K562 (cell line): Measurements from ENCODE around the gene TGFBR2. TPM values are rescaled to one million over a fixed set of nuclear protein-coding genes. Genes with fewer than 3 reads are reported as not detected.

Experiments used
- ATAC-seq: fragments of 200-7000 bp; cut with Tn5 transposase; 3 replicates; pipeline ENCODE4 v1.9.1; 2020; ENCODE audit warnings: moderate library complexity
- BruUV-seq: library from RNA; stranded (reverse); fragments of 400-500 nt; replicated peaks from 2 replicates; lab custom pipeline; 2021; lab: Mats Ljungman, UMichigan
- CTCF ChIA-PET: fragments of 300-600 bp; formaldehyde crosslinking; extraction: SDS; loops from one replicate; lab custom pipeline; 2021; ENCODE audit warnings: low intra/inter-chr PET ratio; lab: Yijun Ruan, JAX
- POLR2A ChIA-PET: fragments of 300-600, 350-650 bp; sonication (Branson Sonifier 250); formaldehyde crosslinking; extraction: SDS; loops from one replicate; lab custom pipeline; 2021; ENCODE audit warnings: antibody characterized with exemption, inconsistent platforms; lab: Yijun Ruan, JAX
- DNase-seq, 4 experiments: peaks; one replicate each; pipeline versions ENCODE4 v3.0.0 to v3.0.0-alpha.2; 2011 to 2018; ENCODE audit warnings: low spot score in 3 of 4, mixed read lengths in 3 of 4; ENCODE audit errors: extremely low read depth in 1 of 4
- FAIRE-seq: peaks from 2 replicates; lab custom pipeline; 2011; peaks lifted over from hg19 to GRCh38; lab: Jason Lieb, UNC
- H2AFZ ChIP-seq: 2 replicates; pipeline ENCODE4 v1.6.0; 2011; ENCODE audit warnings: low read depth, low read length, control low read depth, inconsistent platforms
- H3K27ac ChIP-seq: fragments of 200-600 bp; 3 replicates; pipeline ENCODE4 v1.8.0; 2011; ENCODE audit warnings: low read depth, mild to moderate bottlenecking, control low read depth, inconsistent platforms, low read length, moderate library complexity, mixed read lengths; ENCODE audit errors: extremely low read depth
- H3K27me3 ChIP-seq, 2 experiments: fragments of 300-600 bp in 1 of 2; 2 replicates in 1 of 2; 3 replicates in 1 of 2; pipeline versions ENCODE4 v1.6.0 to v1.8.0; 2011; ENCODE audit warnings: inconsistent platforms in 2 of 2, low read length in 2 of 2, mild to moderate bottlenecking in 1 of 2, mixed read lengths in 1 of 2, moderate library complexity in 1 of 2; ENCODE audit not compliant: control insufficient read depth in 2 of 2, insufficient read depth in 2 of 2
- H3K36me3 ChIP-seq: fragments of 300-600 bp; 3 replicates; pipeline ENCODE4 v1.8.0; 2011; ENCODE audit warnings: mild to moderate bottlenecking, low read length, inconsistent platforms; ENCODE audit not compliant: control insufficient read depth, insufficient read depth
- H3K4me1 ChIP-seq, 2 experiments: fragments of 200-600 bp in 1 of 2; replicated peaks in 1 of 2; 2 replicates in 1 of 2; 3 replicates in 1 of 2; pipeline versions ENCODE4 v1.5.1 to v1.8.0; 2011; ENCODE audit warnings: inconsistent platforms in 2 of 2, low read length in 2 of 2, mild to moderate bottlenecking in 1 of 2, mixed read lengths in 1 of 2, moderate library complexity in 1 of 2; ENCODE audit not compliant: control insufficient read depth in 2 of 2, insufficient read depth in 2 of 2
- H3K4me2 ChIP-seq: 2 replicates; pipeline ENCODE4 v1.6.1; 2011; ENCODE audit warnings: low read length, control low read depth, inconsistent platforms, mixed read lengths; ENCODE audit not compliant: insufficient read depth
- H3K4me3 ChIP-seq: fragments of 200-600 bp; sonication (generic), shearing (Covaris generic); 2 replicates; pipeline ENCODE4 v1.5.1; 2016; ENCODE audit warnings: control low read depth, inconsistent platforms
- H3K79me2 ChIP-seq: fragments of 200-600 bp; 3 replicates; pipeline ENCODE4 v1.8.0; 2011; ENCODE audit warnings: low read length, inconsistent platforms; ENCODE audit not compliant: control insufficient read depth, insufficient read depth
- H3K9ac ChIP-seq, 2 experiments: 2 replicates each; pipeline versions ENCODE4 v1.6.0 to v1.6.1; 2011; ENCODE audit warnings: low read depth in 2 of 2, low read length in 2 of 2, control low read depth in 1 of 2, inconsistent platforms in 1 of 2, mild to moderate bottlenecking in 1 of 2, mixed read lengths in 1 of 2; ENCODE audit not compliant: insufficient read depth in 1 of 2
- H3K9me1 ChIP-seq: one replicate; pipeline ENCODE4 v1.6.0; 2011; ENCODE audit warnings: inconsistent platforms, mild to moderate bottlenecking, low read length, moderate library complexity; ENCODE audit not compliant: control insufficient read depth, insufficient read depth
- H3K9me3 ChIP-seq: replicated peaks from 2 replicates; pipeline ENCODE4 v1.5.1; 2011; ENCODE audit warnings: low read depth, low read length, inconsistent platforms; ENCODE audit not compliant: control insufficient read depth, insufficient read depth
- H4K20me1 ChIP-seq: replicated peaks from 2 replicates; pipeline ENCODE4 v1.6.1; 2011; ENCODE audit warnings: low read length, inconsistent platforms, mixed read lengths; ENCODE audit not compliant: control insufficient read depth, insufficient read depth
- CBX5 ChIP-seq: IDR thresholded peaks from 2 replicates; pipeline ENCODE4 v1.6.1; 2014; ENCODE audit warnings: low read depth, borderline replicate concordance
- DACH1 ChIP-seq: fragments of 450-650 bp; IDR thresholded peaks from 2 replicates; pipeline ENCODE4 v1.6.1; 2018; ENCODE audit not compliant: partially characterized antibody
- E2F5 ChIP-seq: sonication (generic); formaldehyde crosslinking; IDR thresholded peaks from 2 replicates; pipeline ENCODE4 v1.8.0; 2022; ENCODE audit warnings: mild to moderate bottlenecking, missing genetic modification reagents
- GATA2 ChIP-seq: sonication (generic); formaldehyde crosslinking; IDR thresholded peaks from 2 replicates; pipeline ENCODE4 v1.4.0; 2020; ENCODE audit warnings: mild to moderate bottlenecking, missing genetic modification reagents
- MBD1 ChIP-seq: fragments of 250-450 bp; sonication (Bioruptor Pico); IDR thresholded peaks from 2 replicates; pipeline ENCODE4 v1.8.0; 2022; ENCODE audit warnings: inconsistent platforms
- NR2C1 ChIP-seq, 2 experiments: fragments of 450-650 bp; IDR thresholded peaks; 2 replicates each; pipeline ENCODE4 v1.6.1; 2017; ENCODE audit warnings: mild to moderate bottlenecking in 2 of 2, antibody characterized with exemption in 1 of 2, inconsistent platforms in 1 of 2, missing compliant biosample characterization in 1 of 2, missing genetic modification characterization in 1 of 2
- OTX1 ChIP-seq: fragments of 450-650 bp; formaldehyde crosslinking; IDR thresholded peaks from 2 replicates; pipeline ENCODE4 v1.4.0; 2022; ENCODE audit warnings: mild to moderate bottlenecking
- WGBS: fragments of 100-300 bp; shearing (Covaris generic); methylation state at CpG from one replicate; pipeline ENCODE4 v1.1.6; 2016; ENCODE audit warnings: low coverage, mixed read lengths; ENCODE audit not compliant: insufficient coverage; ENCODE audit errors: missing lambda C conversion rate; 5-methylcytosine and 5-hydroxymethylcytosine counted together
- in situ Hi-C: fragments of 300-500 bp; cut with MboI; formaldehyde crosslinking; loops from 4 replicates; pipeline ENCODE4 v1.15.0; 2018; ENCODE audit warnings: inconsistent platforms, mixed read lengths
- intact Hi-C: fragments of 100-400 bp; cut with micrococcal nuclease; formaldehyde crosslinking; loops from 2 replicates; pipeline ENCODE4 v1.14.2; 2022
- polyA plus RNA-seq, 8 experiments: library from polyadenylated mRNA; depleted of rRNA in 4 of 8; stranded (reverse) in 5 of 8; unstranded in 3 of 8; fragments of >200 nt; fragmentation: Nextera tagmentation in 2 of 8; fragmentation: Illumina TruSeq in 1 of 8; extraction: Ambion mirVana in 2 of 8; extraction: Trizol in 1 of 8; gene quantifications; 2 replicates each; pipeline versions ENCODE4 v1.2.1 to v1.2.3, GENCODE V29; 2011 to 2014; ENCODE audit warnings: inconsistent platforms in 1 of 8, missing spikeins in 1 of 8
- total RNA-seq, 7 experiments: library from RNA; depleted of rRNA in 6 of 7; stranded (reverse); fragments of >200 nt in 6 of 7; fragmentation: Illumina TruSeq in 2 of 7; extraction: Trizol in 2 of 7; gene quantifications; 2 replicates each; pipeline versions ENCODE4 v1.2.1 to v1.2.3, GENCODE V29; 2011 to 2021; ENCODE audit warnings: low replicate concordance in 1 of 7
- TF ChIP-seq, protein P1 (sequence below): sonication (generic); formaldehyde crosslinking; IDR thresholded peaks from 2 replicates; pipeline ENCODE4 v1.8.0; 2022; ENCODE audit warnings: missing genetic modification reagents, mild to moderate bottlenecking, borderline replicate concordance

The TGFBR2 gene
- total and polyA plus RNA-seq, 9 of the 15 experiments (the other 6 are each of a cell fraction or from before 2014, with no cell fraction given): 0.11 to 0.84 (median 0.24) TPM

DNA sequence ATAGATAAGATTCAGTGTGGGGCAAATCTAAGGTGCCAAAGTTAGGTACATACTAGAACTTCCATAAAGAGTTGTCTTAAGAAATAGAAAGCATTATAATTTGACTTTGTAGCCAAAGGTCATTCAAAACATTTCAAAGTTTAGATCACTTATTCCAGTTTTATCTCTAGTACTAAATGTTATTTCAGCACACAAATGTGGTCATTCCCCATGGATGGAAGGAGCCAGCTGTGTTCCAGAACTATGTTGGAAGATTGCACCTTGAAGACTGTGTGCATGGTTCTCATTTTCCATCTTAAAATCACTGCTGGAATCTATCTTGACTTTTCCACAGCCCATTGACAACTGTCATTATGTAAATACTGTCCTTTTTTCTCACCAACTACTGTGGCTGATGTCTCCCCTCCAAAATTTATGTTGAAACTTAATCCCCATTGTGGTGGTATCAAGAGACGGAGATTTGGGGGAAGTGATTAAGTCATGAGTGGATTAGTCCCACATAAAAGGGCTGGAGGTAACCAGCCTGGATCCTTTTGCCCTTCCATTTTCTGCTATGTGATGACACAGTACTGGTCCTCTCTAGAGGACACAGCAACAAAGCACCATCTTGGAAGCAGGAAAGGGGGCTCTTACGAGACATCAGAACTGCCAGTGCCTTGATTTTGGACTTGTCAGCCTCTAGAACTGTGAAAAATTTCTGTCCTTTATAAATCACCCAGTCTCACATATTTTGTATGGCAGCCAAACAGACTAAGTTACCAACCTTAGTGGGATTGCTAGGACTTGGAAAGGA, 24.0 kb downstream of the TGFBR2 start:
- H3K9ac ChIP-seq: no peak overlapping the region
- intact Hi-C loops: no loop called here
- no peaks in the 10 kb centered on the region; the same call in none of the 2 replicates for H3K9me3 ChIP-seq
- 0% methylated on average over 2 of the region's 2 CpGs for WGBS
- no peak overlapping the region for H3K4me2 ChIP-seq
- no peak for ATAC-seq
- ChIA-PET CTCF (interaction anchor here (0.6 kb wide), 1 partner anchor 995 kb away, joined by 3 read pairs; no protein-coding TSS in a partner anchor), POLR2A (no interaction called here)
- BruUV-seq: no TSS peak
- no peak overlapping the region for H3K4me3 ChIP-seq
- no peak overlapping the region for H3K27ac ChIP-seq
- in situ Hi-C loops: no loop called here
- no peak for DNase-seq
- no peaks in the 10 kb centered on the region for H4K20me1 ChIP-seq
- FAIRE-seq: no peak
- no peaks in the 10 kb centered on the region for H3K79me2 ChIP-seq
- no peaks in the 10 kb centered on the region for H3K36me3 ChIP-seq
- H3K9me1 ChIP-seq: no peaks in the 10 kb centered on the region
- no peaks in the 10 kb centered on the region for H3K27me3 ChIP-seq
- H2AFZ ChIP-seq: no peak overlapping the region
- no peaks in the 10 kb centered on the region for H3K4me1 ChIP-seq
- TF ChIP-seq MBD1 (CRISPR knock-in tag) (no peak), GATA2 (CRISPR knock-in tag) (no peak), DACH1 (no peak), CBX5 (no peak), NR2C1 (IDR thresholded peaks at IDR 0.05) (no peak), NR2C1 (tag; IDR thresholded peaks at IDR 0.05) (no peak), E2F5 (no peak), OTX1 (no peak)
- TF ChIP-seq, protein P1, sequence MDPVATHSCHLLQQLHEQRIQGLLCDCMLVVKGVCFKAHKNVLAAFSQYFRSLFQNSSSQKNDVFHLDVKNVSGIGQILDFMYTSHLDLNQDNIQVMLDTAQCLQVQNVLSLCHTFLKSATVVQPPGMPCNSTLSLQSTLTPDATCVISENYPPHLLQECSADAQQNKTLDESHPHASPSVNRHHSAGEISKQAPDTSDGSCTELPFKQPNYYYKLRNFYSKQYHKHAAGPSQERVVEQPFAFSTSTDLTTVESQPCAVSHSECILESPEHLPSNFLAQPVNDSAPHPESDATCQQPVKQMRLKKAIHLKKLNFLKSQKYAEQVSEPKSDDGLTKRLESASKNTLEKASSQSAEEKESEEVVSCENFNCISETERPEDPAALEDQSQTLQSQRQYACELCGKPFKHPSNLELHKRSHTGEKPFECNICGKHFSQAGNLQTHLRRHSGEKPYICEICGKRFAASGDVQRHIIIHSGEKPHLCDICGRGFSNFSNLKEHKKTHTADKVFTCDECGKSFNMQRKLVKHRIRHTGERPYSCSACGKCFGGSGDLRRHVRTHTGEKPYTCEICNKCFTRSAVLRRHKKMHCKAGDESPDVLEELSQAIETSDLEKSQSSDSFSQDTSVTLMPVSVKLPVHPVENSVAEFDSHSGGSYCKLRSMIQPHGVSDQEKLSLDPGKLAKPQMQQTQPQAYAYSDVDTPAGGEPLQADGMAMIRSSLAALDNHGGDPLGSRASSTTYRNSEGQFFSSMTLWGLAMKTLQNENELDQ: no peak
